Prostate gland (tissue), 2 donors: ENCODE data around the gene CATSPERD.

ENCODE experiments used
- POLR2A ChIP-seq: fragments of 450-650 bp; IDR thresholded peaks from one replicate; pipeline ENCODE4 v1.6.1; 2016; ENCODE audit warnings: antibody characterized with exemption, mild to moderate bottlenecking
- POLR2AphosphoS5 ChIP-seq: sonication (generic); formaldehyde crosslinking; IDR thresholded peaks from one replicate; pipeline ENCODE4 v1.6.1; 2017; ENCODE audit warnings: antibody characterized with exemption
- TF ChIP-seq, protein P1 (sequence below), 4 experiments: fragments of 200-600 bp in 2 of 4; fragments of 450-650 bp in 2 of 4; sonication (generic) in 2 of 4; IDR thresholded peaks; 1 replicate in 3 of 4; 2 replicates in 1 of 4; pipeline ENCODE4 v1.5.1; 2016 to 2019; ENCODE audit warnings: antibody characterized with exemption in 4 of 4, mild to moderate bottlenecking in 2 of 4, moderate library complexity in 2 of 4

GRCh38 chr19:5738423-5738822, 18.0 kb downstream of the CATSPERD start:
- TF ChIP-seq, protein P1, sequence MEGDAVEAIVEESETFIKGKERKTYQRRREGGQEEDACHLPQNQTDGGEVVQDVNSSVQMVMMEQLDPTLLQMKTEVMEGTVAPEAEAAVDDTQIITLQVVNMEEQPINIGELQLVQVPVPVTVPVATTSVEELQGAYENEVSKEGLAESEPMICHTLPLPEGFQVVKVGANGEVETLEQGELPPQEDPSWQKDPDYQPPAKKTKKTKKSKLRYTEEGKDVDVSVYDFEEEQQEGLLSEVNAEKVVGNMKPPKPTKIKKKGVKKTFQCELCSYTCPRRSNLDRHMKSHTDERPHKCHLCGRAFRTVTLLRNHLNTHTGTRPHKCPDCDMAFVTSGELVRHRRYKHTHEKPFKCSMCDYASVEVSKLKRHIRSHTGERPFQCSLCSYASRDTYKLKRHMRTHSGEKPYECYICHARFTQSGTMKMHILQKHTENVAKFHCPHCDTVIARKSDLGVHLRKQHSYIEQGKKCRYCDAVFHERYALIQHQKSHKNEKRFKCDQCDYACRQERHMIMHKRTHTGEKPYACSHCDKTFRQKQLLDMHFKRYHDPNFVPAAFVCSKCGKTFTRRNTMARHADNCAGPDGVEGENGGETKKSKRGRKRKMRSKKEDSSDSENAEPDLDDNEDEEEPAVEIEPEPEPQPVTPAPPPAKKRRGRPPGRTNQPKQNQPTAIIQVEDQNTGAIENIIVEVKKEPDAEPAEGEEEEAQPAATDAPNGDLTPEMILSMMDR (IDR thresholded peaks at IDR 0.05): no peak
- TF ChIP-seq POLR2AphosphoS5 (no peak), POLR2A (no peak)
